Activated CD8-positive, alpha-beta T cell treated with anti-CD3 and anti-CD28 coated beads for 36 hours (primary cell): ENCODE measurements around the gene SP140. TPM values are rescaled to one million over a fixed set of nuclear protein-coding genes. Genes with fewer than 3 reads are reported as not detected.

Source experiments
- ATAC-seq: fragments of 200-7000 bp; cut with Tn5 transposase; one replicate; pipeline ENCODE4 v1.10.0; 2021; ENCODE audit warnings: mild to moderate bottlenecking, moderate library complexity
- CTCF ChIA-PET: fragments of 350-600 bp; sonication (Branson Sonifier 250); formaldehyde crosslinking; loops from one replicate; lab custom pipeline; 2021; ENCODE audit warnings: antibody characterized with exemption; lab: Charles Lee
- POLR2A ChIA-PET: fragments of 350-600 bp; sonication (Branson Sonifier 250); formaldehyde crosslinking; loops from one replicate; lab custom pipeline; 2021; ENCODE audit warnings: antibody characterized with exemption; lab: Charles Lee
- DNase-seq: peaks from one replicate; pipeline ENCODE4 v3.0.0-alpha.2; 2020
- H3K27ac Mint-ChIP-seq: one replicate; pipeline ENCODE4 v1.8.0; 2021; ENCODE audit warnings: mild to moderate bottlenecking, mixed read lengths
- H3K27me3 Mint-ChIP-seq: one replicate; pipeline ENCODE4 v1.8.0; 2021; ENCODE audit warnings: mixed read lengths
- H3K36me3 Mint-ChIP-seq: one replicate; pipeline ENCODE4 v1.8.0; 2021; ENCODE audit warnings: low read depth, mixed read lengths
- H3K4me1 Mint-ChIP-seq: one replicate; pipeline ENCODE4 v1.8.0; 2021; ENCODE audit warnings: low read depth, mixed read lengths
- H3K4me3 Mint-ChIP-seq: one replicate; pipeline ENCODE4 v1.8.0; 2021; ENCODE audit warnings: mild to moderate bottlenecking, moderate library complexity, mixed read lengths
- H3K9me3 Mint-ChIP-seq: one replicate; pipeline ENCODE4 v1.8.0; 2021; ENCODE audit warnings: mixed read lengths
- intact Hi-C: fragments of 100-400 bp; cut with micrococcal nuclease; formaldehyde crosslinking; loops from one replicate; pipeline ENCODE4 v1.10.0; 2022
- total RNA-seq, 2 experiments: library from RNA; stranded (reverse); gene quantifications; one replicate each; pipeline ENCODE4 v1.2.3, GENCODE V29; 2021
- TF ChIP-seq, protein P1 (sequence below): fragments of 200-600 bp; IDR thresholded peaks from one replicate; pipeline ENCODE4 v1.8.0; 2022; ENCODE audit warnings: antibody characterized with exemption, mild to moderate bottlenecking

Gene SP140
- total RNA-seq, 2 experiments from 2014 or later: 78.1 to 78.3 TPM

GRCh38 chr2:230205721-230206120, 19.8 kb upstream of the SP140 start:
- DNase-seq (no peak), ATAC-seq (no peak)
- Mint-ChIP-seq H3K27ac (peak overlapping the region; percentile 9), H3K9me3 (no peaks in the 10 kb centered on the region), H3K27me3 (no peaks in the 10 kb centered on the region), H3K4me3 (no peak overlapping the region), H3K36me3 (peaks cover 39% of the 10 kb centered on the region), H3K4me1 (peaks cover 13% of the 10 kb centered on the region)
- ChIA-PET CTCF (interaction anchor here (1.0 kb wide), 1 partner anchor 47 kb away, joined by 3 read pairs; no protein-coding TSS in a partner anchor), POLR2A (interaction anchor here (0.7 to 1.4 kb wide), 3 partner anchors 9 to 243 kb away, joined by 3 to 4 read pairs (median 4); no protein-coding TSS in a partner anchor)
- intact Hi-C loops: no loop called here
- TF ChIP-seq, protein P1, sequence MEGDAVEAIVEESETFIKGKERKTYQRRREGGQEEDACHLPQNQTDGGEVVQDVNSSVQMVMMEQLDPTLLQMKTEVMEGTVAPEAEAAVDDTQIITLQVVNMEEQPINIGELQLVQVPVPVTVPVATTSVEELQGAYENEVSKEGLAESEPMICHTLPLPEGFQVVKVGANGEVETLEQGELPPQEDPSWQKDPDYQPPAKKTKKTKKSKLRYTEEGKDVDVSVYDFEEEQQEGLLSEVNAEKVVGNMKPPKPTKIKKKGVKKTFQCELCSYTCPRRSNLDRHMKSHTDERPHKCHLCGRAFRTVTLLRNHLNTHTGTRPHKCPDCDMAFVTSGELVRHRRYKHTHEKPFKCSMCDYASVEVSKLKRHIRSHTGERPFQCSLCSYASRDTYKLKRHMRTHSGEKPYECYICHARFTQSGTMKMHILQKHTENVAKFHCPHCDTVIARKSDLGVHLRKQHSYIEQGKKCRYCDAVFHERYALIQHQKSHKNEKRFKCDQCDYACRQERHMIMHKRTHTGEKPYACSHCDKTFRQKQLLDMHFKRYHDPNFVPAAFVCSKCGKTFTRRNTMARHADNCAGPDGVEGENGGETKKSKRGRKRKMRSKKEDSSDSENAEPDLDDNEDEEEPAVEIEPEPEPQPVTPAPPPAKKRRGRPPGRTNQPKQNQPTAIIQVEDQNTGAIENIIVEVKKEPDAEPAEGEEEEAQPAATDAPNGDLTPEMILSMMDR: no peak

DNA sequence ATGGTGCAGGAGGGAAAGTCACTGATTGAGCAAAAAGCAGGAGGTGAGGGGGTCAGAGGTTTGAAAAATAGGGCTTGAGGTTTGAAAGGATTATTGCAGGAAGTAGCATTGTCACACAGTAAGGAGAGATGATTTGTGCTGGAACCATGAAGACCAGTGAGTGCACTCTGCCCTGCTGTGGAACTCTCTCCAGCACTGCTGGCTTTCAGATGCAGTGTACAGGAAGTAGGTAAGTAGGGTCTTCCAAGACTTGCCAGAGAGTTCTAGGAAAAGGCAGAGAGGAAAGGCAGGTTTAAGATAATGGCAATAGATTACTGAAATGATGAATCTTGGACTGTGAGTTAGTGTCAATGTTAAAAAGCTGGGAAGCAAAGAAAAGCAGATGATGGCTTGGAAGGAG, 17.0 kb upstream of the SP140 start:
- TF ChIP-seq, protein P1: no peak
- no peaks in the 10 kb centered on the region for H3K27me3 Mint-ChIP-seq
- H3K9me3 Mint-ChIP-seq: no peaks in the 10 kb centered on the region
- DNase-seq (no peak), ATAC-seq (peak; percentile 13)
- H3K4me3 Mint-ChIP-seq: no peak overlapping the region
- POLR2A ChIA-PET: interaction anchor here (0.6 to 1.7 kb wide), 2 partner anchors 9 to 17 kb away, joined by 3 to 4 read pairs; partner anchors contain the start of gene SP140
- peaks cover 5% of the 10 kb centered on the region for H3K4me1 Mint-ChIP-seq
- no peak overlapping the region for H3K27ac Mint-ChIP-seq
- H3K36me3 Mint-ChIP-seq: peaks cover 40% of the 10 kb centered on the region
- intact Hi-C loops: no loop called here
- CTCF ChIA-PET: interaction anchor here (1.9 kb wide), 1 partner anchor 200 kb away, joined by 8 read pairs; no protein-coding TSS in a partner anchor

DNA sequence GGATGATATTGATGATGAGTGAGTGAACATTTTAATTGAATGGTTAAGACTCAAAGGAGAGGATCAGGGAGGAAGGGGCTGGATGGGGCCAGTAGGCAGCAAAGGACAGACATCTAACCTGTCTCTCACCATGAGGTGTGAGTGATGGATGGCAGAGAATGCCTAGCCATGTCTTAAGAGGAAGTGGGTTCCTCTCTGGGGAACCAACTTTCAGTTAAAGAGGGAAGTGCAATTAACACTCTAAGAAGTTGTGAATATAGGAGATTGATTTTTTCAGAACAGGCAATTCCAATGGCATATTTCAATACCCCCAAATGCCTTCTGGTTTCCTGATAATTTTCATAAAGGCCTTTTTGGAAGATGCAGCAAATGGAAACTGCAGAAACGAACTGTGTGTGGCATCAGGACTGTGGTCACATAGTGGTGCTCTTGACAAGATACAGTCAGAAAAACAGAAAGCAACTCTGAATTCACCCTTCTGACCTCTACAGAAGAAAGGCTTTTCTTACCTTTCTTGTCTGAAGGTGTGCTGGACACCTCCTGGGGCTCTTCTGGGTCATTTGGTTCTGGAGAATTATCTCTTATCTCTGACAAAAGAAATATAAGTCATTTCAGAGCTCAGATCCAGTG, 16.0 kb upstream of the SP140 start:
- Mint-ChIP-seq H3K27me3 (no peaks in the 10 kb centered on the region), H3K36me3 (peaks cover 46% of the 10 kb centered on the region), H3K9me3 (no peaks in the 10 kb centered on the region), H3K27ac (no peak overlapping the region), H3K4me3 (no peak overlapping the region), H3K4me1 (peaks cover 9% of the 10 kb centered on the region)
- ChIA-PET CTCF (no interaction called here), POLR2A (interaction anchor here (0.5 to 1.7 kb wide), 3 partner anchors 8 to 117 kb away, joined by 3 to 4 read pairs (median 3); partner anchors contain the start of gene SP140)
- ATAC-seq (no peak), DNase-seq (no peak)
- intact Hi-C loops: no loop called here
- TF ChIP-seq, protein P1: no peak

DNA sequence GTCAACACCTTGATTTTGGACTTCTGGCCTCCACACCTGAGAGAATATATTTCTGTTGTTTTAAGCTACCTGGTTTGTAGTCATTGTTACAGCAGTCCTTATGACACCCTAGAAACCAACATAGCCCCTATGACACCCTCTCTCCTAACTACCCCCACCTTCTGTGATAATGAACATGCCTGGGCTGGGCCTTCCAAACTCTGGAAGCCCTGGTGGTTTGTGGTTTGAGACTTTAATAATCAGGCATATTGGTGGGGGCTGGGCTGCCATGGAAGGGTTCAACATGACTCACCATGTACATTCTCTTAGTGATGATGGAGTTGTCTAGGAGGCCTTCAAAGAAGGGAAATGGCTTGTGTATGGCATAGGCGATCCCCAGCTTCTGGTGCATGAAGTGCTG, 9.0 kb upstream of the SP140 start:
- no peak for DNase-seq
- H3K4me1 Mint-ChIP-seq: peaks cover 47% of the 10 kb centered on the region
- intact Hi-C loops: loop anchor here (5.0 kb wide), 2 partner anchors 101 to 396 kb away; no protein-coding TSS in a partner anchor

More for the DNA sequence above, 9.0 kb upstream of the SP140 start:
- H3K4me3 Mint-ChIP-seq: no peak overlapping the region
- no peak for ATAC-seq
- H3K36me3 Mint-ChIP-seq: peaks cover 75% of the 10 kb centered on the region
- H3K27ac Mint-ChIP-seq: no peak overlapping the region
- ChIA-PET POLR2A (interaction anchor here (1.2 to 1.3 kb wide), 2 partner anchors 9 to 14 kb away, joined by 3 to 4 read pairs; partner anchors contain the start of gene SP140), CTCF (interaction anchor here (1.4 kb wide), 1 partner anchor 30 kb away, joined by 3 read pairs; no protein-coding TSS in a partner anchor)
- no peaks in the 10 kb centered on the region for H3K9me3 Mint-ChIP-seq
- TF ChIP-seq, protein P1: no peak
- H3K27me3 Mint-ChIP-seq: no peaks in the 10 kb centered on the region
